ENCODE results near the gene CDH4. TPM values are rescaled to one million over a fixed set of nuclear protein-coding genes. Genes with fewer than 3 reads are reported as not detected.
A peak's percentile ranks its signal among the peaks of the same experiment; 100 is the strongest.

The CDH4 gene
- total and polyA plus RNA-seq, 2 of the 8 experiments (the other 6 are each of a cell fraction or from before 2014, with no cell fraction given) = 4.3 to 7.9 TPM

DNA sequence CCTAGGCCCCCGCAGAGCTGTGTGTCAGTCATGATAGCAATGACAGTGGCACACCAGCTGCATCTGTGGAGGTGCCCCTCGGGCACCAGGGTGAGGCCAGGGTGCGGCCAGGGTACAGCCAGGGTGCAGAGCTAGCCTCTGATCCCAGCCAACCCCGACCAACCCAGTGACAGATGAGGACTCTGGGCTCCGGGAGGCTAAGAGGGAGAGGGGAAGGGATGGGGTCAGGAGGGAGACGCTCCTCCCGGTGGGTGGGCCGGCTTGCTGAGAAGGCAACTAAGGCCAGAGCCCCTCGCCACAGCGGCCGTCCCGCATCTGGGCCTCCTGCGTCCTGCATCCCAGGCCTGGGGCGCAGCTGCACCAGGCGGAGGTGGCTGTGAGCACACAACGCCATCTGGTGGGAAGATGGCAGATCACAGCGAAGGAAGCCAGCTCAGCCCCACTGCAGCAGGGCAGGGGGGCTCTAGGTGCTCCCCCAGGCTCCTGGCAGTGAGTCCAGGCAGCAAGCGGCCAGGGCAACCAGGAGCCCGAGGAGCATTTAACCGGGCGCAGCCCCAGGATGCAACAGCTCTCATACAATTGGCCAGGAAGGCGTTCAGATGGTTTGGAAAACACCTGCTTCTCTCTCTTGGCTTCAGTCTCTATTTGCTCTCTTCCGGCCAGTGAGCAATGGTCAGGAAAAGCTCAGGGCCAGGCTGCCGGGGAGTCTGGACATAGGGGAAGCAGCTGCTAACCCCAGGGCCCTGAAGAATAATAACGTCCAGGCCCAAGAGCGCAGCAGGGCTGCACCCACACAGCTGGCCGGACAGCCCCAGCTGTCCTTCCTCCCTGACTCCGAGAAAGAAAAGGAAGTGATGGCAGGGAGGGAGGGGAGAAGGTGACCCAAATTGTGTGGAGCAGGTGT lies 644.2 kb downstream of the CDH4 start (continued):
- TF ChIP-seq GABPA (IDR thresholded peaks at IDR 0.05; ENCODE audit: borderline replicate concordance, insufficient read depth, low read length) (peak; percentile 80; the same call in 1 of the 2 replicates), POLR2AphosphoS5 (IDR thresholded peaks at IDR 0.05; ENCODE audit: low read depth, low read length) (no peak), CREB1 (IDR thresholded peaks at IDR 0.05) (peak; percentile 25; the same call in 1 of the 2 replicates), BRCA1 (IDR thresholded peaks at IDR 0.05; ENCODE audit: low read depth, low read length) (no peak), TAF1 (IDR thresholded peaks at IDR 0.05; ENCODE audit: low read depth, low read length) (no peak), CHD7 (IDR thresholded peaks at IDR 0.05; ENCODE audit: insufficient replicate concordance, low read length) (no peak), FOSL1 (IDR thresholded peaks at IDR 0.05; ENCODE audit: insufficient read depth, low read depth, low read length) (no peak), NRF1 (IDR thresholded peaks at IDR 0.05; ENCODE audit: low read depth, low read length) (no peak), SP4 (IDR thresholded peaks at IDR 0.05; ENCODE audit: low read length) (no peak), KDM5A (IDR thresholded peaks at IDR 0.05; ENCODE audit: low read length) (no peak), SRF (IDR thresholded peaks at IDR 0.05; ENCODE audit: low read depth, low read length) (0 out of 2 replicates have a peak, but pooled peaks have one; percentile 6)

All from H1 (cell line).